Measurements from ENCODE around the gene BCAR3. TPM values are rescaled to one million over a fixed set of nuclear protein-coding genes. Genes with fewer than 3 reads are reported as not detected.
"Not testable (repeated sequence)": the region's sequence is repeated elsewhere in the genome, so short reads cannot be mapped to it uniquely, and the experiment has no call there.

Gene BCAR3
- total and polyA plus RNA-seq, 8 donors = 15.5 to 26.0 (median 18.9) TPM

DNA sequence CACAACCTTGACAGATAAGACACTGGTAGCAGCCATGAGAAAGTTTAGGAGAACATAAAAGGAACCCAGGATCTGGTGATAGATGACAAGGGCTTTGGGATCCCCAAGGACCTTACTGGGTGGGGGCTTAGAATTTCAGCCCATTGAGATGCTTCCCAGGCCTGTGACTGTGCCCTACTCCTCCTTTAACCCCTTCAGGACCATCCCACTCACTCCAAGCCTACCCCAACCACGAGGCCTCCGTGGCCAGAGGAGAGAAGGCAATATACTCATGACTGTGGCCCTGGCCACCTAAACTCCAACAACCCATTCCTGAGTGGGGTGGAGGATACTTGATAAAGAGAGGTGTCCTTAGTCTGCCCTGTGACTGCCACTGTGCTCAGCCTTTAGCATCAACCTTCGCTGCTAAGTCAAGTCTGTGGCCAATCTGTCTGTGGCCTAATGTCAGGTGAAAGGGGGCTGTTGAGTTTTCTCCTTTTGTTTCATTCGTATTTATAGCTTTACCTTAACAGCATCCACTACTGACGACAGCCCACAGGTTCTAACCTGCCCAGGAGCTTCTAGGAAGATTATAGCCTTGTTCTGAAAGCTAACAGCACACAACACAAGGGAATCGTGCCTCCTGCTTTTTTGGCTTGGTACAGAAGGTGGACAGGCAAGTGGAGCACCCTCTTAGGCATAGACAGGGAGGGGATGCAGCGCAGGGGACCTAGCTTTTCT, 16.9 kb upstream of the BCAR3 start:
- Histone ChIP-seq H3K9me3 (no peaks in the 10 kb centered on the region), H3K27ac (no peak overlapping the region), H3K27me3 (no peaks in the 10 kb centered on the region), H3K4me1 (peaks cover 9 to 25% of the 10 kb centered on the region in 2 donors), H3K36me3 (no peaks in the 10 kb centered on the region), H3K4me3 (no peak overlapping the region)
- TF ChIP-seq, protein P1, sequence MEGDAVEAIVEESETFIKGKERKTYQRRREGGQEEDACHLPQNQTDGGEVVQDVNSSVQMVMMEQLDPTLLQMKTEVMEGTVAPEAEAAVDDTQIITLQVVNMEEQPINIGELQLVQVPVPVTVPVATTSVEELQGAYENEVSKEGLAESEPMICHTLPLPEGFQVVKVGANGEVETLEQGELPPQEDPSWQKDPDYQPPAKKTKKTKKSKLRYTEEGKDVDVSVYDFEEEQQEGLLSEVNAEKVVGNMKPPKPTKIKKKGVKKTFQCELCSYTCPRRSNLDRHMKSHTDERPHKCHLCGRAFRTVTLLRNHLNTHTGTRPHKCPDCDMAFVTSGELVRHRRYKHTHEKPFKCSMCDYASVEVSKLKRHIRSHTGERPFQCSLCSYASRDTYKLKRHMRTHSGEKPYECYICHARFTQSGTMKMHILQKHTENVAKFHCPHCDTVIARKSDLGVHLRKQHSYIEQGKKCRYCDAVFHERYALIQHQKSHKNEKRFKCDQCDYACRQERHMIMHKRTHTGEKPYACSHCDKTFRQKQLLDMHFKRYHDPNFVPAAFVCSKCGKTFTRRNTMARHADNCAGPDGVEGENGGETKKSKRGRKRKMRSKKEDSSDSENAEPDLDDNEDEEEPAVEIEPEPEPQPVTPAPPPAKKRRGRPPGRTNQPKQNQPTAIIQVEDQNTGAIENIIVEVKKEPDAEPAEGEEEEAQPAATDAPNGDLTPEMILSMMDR (IDR thresholded peaks at IDR 0.05) = no peak
- intact Hi-C loops (cut with DNase I) = no loop called here
- ATAC-seq (no peak), DNase-seq (no peak)

DNA sequence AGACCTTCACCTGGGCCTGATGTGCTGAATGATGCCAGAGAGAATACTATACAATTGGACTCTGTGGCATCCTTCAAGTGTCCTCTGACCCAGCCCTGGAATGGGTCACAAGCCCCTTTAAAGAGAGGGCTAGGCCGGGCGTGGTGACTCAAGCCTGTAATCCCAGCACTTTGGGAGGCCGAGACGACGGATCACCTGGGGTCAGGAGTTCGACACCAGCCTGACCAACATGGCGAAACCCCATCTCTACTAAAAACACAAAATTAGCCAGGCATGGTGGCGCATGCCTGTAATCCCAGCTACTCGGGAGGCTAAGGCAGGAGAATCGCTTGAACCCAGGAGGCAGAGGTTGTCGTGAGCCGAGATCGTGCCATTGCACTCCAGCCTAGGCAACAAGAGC, 15.9 kb upstream of the BCAR3 start:
- H3K27me3 ChIP-seq; intact Hi-C loops (cut with DNase I); H3K36me3 ChIP-seq; H3K9me3 ChIP-seq; ATAC-seq; H3K4me3 ChIP-seq; H3K27ac ChIP-seq; DNase-seq: not testable (repeated sequence)
- peaks cover 16 to 26% of the 10 kb centered on the region in 2 donors for H3K4me1 ChIP-seq

DNA sequence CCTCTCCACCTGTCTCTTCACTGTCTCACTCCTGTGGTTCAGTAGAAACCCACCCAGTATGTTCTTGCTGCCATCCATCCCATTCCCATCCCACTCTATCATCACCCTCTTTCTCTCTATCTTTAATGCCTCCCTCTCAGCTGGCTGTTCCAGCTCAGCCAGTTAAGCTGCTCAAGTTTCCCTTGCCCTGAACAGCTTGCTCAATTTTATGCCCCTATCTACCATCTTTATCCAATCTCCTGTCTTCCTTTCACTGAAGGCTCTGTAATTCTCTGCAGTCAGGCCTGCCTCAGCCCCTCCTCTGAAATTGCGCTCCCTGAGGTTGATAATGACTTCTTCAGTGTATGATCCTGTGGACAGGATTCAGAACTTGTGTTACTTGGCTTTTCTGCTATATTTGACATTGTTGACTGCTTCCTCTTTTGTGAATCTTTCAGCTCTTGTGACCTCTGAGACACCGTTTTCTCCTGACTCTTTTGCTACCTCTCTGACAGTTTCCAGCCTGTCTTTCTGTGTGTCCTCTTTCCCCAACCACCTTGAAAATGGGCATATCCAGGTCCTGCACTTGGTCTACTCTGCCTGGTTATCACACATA, 13.9 kb upstream of the BCAR3 start:
- Histone ChIP-seq H3K27me3 (no peaks in the 10 kb centered on the region), H3K4me3 (no peak overlapping the region), H3K36me3 (no peaks in the 10 kb centered on the region), H3K4me1 (peaks cover 8 to 30% of the 10 kb centered on the region in 2 donors), H3K9me3 (no peaks in the 10 kb centered on the region), H3K27ac (no peak overlapping the region)
- TF ChIP-seq, protein P1 (IDR thresholded peaks at IDR 0.05) = no peak
- DNase-seq (no peak), ATAC-seq (no peak)
- intact Hi-C loops (cut with DNase I) = no loop called here

DNA sequence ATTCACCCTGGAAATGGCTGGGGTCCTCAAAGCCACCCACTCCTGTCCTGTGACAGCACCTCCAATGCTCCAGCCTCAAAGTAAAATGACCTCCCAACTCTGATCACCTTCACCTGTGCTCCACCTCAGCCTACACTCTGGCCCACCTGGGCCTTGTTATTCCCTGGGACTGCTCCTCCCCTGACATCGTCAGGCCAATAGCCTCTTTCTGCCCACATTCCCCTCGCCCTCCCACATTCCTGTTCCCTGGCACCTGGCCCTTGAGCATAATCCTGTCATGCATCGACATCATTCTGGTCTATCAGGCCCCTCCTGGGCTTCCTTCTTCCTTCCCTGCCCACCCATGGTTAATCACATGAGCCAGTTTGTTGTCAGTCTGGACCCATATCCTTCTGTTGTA, 13.2 kb upstream of the BCAR3 start:
- DNase-seq = no peak
- ATAC-seq = no peak
- H3K36me3 ChIP-seq = no peaks in the 10 kb centered on the region
- H3K9me3 ChIP-seq = no peaks in the 10 kb centered on the region
- no peak overlapping the region for H3K4me3 ChIP-seq
- no peaks in the 10 kb centered on the region for H3K27me3 ChIP-seq
- H3K27ac ChIP-seq = no peak overlapping the region
- H3K4me1 ChIP-seq = peaks cover 8 to 30% of the 10 kb centered on the region in 2 donors
- intact Hi-C loops (cut with DNase I) = no loop called here
- TF ChIP-seq, protein P1 (IDR thresholded peaks at IDR 0.05) = no peak

DNA sequence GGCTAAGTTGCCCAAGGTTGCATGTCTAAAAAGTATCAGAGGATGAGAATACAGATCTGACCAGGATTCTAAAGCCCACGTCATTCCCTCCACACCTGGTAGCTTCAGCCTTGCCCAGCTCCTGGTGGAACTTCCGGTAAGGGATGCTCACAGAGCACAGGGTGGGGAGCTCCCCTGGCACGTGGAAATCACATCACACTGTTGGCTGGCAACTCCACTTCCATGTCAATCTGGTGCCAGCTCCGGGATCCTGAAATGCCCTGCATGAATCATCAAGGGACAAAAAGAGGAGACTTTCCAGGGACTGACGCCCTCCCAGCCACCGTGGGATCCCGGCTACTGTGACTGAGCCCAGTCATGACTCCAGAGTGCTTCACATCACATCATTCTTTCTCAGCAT, 12.4 kb upstream of the BCAR3 start:
- TF ChIP-seq, protein P1 (IDR thresholded peaks at IDR 0.05) = no peak
- ATAC-seq (no peak), DNase-seq (no peak)
- no peaks in the 10 kb centered on the region for H3K9me3 ChIP-seq
- H3K4me3 ChIP-seq = no peak overlapping the region
- peak overlapping the region in 1 of 2 donors; percentile 61 for H3K27ac ChIP-seq
- no peaks in the 10 kb centered on the region for H3K36me3 ChIP-seq
- peaks cover 8 to 30% of the 10 kb centered on the region in 2 donors for H3K4me1 ChIP-seq
- no peaks in the 10 kb centered on the region for H3K27me3 ChIP-seq
- intact Hi-C loops (cut with DNase I) = no loop called here
